HG03196 (cell line): ENCODE data around the gene KLRC3.
A peak's percentile ranks its signal among the peaks of the same experiment; 100 is the strongest.
"Not testable (repeated sequence)": the region's sequence is repeated elsewhere in the genome, so short reads cannot be mapped to it uniquely, and the experiment has no call there.

Experiments used
- ATAC-seq: cut with Tn5 transposase; IDR thresholded peaks from one replicate; pipeline ENCODE4 v1.9.1; 2021; ENCODE audit not compliant: unreplicated experiment

KLRC3 gene

DNA sequence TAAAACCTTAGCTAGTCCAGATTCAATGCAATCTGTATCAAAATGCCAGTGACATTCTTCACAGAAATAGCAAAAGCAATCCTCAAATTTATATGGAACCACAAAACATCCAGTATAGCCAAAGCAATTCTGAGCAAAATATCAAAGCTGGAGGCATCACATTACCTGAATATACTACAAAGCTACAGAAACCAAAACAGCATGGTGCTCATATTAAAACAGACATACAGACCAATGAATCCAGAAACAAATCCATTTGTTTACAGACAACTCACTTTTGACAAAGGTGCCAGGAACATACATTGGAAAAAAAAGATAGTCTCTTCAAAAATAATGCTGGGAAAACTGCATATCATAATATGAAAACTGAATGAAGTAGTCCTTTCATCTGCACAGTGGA is 15.6 kb downstream of the KLRC3 start:
- no peak for ATAC-seq

DNA sequence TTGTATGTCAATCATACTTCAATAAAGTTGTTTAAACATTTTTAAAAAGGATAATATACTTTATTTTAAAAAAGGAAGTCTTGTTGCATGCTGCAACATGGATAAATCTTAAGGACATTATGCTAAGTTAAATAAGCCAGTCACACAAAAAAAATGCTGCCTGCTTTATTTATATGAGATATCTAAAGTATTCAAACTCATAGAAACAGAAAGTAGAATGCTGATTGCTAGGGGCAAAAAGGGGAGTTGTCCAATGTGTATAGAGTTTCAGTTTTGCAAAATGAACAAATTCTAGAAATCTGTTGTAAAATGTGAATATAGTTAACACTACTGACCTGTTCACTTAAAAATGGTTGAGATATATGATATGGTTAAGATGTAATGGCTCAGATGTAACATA is 19.6 kb downstream of the KLRC3 start:
- no peak for ATAC-seq

DNA sequence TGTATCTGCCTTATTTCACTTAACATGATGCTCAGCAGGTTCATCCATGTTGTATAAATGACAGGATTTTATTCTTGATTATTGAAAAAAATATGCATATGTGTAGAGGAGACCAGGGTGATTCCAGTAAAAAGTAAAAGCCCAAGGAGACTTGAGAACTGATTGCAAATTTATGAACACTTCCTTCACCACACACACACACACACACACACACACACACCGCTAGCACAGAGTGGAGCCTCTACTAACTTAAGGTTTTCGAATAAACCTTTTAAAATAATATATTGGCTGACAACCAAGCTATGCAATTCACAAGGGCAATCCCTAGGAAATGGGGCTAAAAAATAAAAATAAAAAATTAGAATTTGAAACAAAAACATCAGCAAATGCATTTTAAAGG is 22.2 kb downstream of the KLRC3 start:
- no peak for ATAC-seq

DNA sequence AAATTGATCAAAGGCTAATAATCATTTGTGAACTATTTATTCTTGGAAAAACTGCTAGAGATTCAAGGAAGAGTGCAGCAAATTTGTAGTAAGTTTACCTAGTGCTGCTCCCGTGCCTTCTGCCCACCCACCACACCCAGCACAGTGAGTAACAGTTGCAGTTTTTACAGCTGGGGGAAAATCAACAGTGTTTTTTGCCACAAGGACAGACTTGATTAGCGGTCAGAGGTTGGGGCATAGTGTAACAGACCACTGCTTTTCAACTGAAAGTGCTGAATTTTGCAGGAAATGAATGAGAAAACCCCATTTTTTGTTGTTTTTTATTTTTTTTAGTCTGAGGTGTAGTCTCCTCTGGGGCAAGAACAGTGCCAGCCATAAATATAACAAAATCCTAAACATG is 23.1 kb downstream of the KLRC3 start:
- no peak for ATAC-seq

DNA sequence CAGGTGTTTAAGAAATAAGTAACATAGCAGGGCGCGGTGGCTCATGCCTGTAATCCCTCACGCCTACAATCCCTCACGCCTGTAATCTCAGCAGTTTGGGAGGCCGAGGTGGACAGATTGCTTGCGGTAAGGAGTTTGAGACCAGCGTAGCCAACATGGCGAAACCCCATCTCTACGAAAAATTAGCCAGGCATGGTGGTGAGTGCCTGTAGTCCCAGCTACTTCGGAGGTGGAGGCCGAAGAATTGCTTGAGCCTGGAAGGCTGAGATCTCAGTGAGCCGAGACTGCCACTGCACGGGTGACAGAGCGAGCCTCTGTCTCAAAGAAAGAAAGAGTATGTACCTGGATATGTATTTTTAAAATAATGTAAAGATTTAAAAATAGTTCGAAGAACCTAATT is 24.2 kb downstream of the KLRC3 start:
- ATAC-seq = not testable (repeated sequence)

DNA sequence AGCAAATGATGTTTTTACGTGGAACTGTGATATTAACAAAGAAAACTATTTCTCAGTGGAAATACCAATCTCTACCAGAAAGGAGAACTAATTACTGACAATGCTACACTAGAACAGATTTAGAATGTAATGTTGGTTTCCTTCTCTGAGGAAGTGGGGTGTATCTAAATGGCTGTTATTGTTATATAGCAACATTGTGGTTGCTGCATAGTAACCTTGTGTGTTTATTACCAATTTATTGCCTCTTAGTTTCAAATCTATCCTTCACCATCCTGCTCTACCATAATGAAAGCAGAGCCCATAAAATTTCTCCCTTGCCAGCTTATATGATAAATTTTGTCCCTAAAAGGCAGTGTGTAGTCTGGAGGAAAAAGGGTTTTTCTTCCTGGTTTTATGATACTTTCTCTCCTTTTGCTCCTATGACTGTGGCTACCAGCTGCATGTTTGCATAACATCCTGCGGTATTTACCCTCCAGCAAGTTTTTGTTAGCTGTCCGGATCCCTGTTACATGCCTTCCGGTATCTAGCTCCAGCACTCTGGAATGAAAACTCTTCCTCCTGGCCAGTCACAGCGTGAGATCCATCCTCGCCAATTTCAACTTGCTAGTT is 24.9 kb downstream of the KLRC3 start:
- peak; percentile 53 for ATAC-seq

DNA sequence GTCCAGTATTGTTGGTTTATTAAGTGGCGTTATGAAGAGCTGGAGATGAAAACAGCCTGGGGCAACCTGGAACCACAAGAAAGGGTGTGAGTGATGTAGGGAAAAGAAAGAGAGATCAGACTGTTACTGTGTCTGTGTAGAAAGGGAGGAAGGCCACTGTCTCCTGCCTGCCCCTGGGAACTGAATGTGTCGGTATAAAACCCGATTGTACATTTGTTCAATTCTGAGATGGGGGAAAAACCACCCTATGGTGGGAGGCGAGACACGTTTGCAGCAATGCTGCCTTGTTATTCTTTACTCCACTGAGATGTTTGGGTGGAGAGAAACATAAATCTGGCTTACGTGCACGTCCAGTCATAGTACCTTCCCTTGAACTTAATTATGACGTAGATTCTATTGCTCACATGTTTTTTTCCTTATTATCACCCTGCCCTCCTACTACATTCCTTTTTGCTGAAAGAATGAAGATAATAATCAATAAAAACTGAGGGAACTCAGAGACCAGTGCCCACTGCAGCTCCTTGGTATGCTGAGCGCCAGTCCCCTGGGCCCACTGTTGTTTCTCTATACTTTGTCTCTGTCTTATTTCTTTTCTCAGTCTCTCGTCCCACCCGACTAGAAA is 25.8 kb downstream of the KLRC3 start:
- ATAC-seq = not testable (repeated sequence)

DNA sequence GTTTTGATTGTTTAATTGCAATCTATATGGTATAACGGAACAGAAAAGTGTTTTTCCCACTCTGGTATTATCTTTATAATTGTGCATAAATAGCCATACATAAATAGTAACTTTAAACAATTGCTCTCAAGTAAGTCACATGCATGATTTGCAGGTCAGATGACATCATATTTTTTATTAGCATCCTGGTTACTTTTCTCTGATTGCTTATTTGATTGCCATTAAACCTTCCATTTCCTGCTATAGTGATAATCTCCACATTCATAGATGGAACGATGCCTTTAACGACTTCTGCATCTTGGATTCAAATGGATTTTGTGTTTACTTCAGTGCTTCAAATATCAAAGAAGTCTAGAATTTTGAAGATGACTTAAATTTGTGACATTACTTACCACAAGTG is 27.1 kb downstream of the KLRC3 start:
- ATAC-seq = no peak

DNA sequence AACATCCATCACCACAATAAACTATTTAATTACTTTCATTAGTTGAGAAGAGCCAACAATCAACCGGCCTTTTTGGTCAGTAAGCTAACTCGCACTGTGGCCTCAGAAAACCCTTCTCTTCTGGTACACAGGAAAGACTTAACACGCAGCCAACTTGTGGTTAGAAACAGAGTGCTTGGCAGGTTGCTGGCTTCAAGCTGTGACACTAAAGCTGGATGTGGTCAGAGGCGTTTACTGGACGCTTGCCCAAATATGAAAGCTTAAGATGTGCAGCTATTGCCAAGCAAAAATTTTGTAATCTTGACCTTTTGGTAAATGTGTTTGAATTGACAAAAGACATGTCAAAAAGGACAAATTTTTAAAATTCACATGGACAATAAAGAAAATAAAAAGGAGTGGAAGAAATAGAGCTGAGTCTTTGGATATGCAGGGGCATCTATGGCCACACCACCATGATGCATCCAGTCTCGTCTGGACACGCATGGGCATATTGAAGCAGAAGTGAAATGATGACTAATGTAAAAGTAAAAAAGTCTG is 27.9 kb downstream of the KLRC3 start:
- ATAC-seq = peak; percentile 63

DNA sequence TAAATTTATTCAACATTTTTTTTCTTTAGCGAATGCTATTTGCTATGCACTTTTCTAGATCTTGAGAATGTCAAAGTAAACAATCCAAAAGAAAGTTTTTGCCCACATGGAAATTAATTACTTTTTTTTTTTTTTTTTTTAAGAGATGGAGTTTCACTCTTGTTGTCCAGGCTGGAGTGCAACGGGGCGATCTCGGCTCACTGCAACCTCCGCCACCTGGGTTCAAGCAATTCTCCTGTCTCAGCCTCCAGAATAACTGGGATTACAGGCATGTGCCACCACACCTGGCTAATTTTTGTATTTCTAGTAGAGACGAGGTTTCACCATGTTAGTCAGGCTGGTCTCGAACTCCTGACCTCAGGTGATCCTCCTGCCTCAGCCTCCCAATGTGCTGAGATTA is 29.4 kb downstream of the KLRC3 start:
- ATAC-seq = not testable (repeated sequence)

DNA sequence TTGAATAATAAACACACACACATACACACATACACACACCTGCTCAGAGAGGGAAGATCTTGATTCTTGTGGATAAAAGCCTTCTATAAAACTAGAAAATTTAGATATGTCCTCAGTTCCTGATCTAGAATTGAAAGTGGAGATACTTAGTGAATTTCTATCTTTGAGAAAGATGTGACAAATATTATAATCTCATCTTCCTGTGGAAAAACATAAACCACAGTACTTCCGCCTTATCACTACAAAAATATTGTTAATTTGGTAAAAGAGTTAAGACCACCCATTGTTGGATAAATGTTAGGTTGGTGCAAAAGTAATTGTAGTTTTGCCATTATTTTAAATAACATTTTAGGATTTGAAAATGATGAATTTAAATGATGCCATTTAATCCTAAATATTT is 30.5 kb downstream of the KLRC3 start, which contains the start of gene KLRK1:
KLRK1 (minus strand) TSS at position 138 of the 400 bp plus-strand sequence. CDS start 1,231 bp downstream, outside the sequence.
- ATAC-seq = no peak

DNA sequence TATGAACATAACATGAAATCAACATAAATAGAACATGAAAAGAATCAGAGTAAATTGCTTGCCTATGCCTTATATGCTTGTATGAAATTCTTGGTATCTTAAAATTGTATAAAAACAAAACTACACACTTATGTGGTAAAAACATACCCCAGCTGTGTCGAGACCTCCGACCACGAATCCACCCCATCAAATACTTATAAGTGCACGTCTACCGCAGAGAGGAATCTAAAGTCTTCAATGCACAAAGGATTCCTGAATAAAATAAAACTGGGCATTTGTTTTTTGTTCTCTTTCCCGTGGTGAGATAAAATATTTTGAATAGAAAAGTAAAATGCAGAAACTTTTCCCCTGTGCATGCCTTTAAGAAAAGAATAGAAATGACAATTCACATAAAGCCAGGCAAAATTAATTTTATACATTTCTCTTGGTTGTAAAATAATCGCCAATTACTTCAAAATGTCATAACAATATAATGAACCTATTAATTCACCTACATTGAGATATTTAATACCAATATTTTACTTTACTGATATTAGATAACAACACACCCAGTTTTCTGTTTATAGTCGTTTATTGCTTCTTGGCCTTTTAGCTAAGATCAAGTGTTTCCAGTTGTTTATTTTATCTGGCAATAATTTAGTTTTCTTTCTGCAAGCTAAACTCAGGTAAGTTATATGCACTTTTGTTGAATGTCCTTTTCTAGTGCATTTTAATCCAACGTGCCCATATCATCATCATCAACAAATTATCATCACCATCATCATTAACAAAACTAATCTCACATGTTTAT is 31.6 kb downstream of the KLRC3 start:
- ATAC-seq = no peak

DNA sequence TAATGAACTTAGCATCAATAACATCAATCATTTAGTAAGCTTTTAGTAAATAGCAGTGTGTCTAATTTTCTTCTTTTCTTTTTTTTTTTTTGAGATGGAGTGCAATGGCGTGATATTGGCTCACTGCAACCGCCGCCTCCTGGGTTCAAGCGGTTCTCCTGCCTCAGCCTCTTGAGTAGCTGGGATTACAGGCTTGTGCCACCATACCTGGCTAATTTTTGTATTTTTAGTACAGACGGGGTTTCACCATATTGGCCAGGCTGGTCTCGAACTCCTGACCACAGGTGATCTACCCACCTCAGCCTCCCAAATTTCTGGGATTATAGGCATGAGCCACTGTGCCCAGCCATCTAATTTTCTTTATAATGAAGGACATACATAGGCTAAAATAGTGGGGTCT is 32.9 kb downstream of the KLRC3 start:
- ATAC-seq = not testable (repeated sequence)

DNA sequence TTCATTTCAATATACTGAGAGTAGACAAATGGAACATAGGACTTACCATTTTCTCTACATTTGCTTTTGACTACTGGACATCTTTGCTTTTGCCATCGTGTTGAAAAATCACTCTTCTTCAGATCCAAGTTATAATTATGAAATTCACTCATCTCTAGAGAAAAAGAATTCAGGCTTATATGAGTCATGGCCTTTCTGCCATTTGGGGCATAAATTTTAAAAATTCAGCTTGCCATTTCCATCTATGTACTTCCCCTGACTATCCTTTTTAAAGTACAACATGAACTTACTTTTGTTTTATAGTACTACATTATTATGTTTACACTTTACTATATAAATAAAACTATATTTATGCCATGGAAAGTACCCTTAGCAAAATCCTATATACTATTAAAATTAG is 33.5 kb downstream of the KLRC3 start:
- no peak for ATAC-seq

DNA sequence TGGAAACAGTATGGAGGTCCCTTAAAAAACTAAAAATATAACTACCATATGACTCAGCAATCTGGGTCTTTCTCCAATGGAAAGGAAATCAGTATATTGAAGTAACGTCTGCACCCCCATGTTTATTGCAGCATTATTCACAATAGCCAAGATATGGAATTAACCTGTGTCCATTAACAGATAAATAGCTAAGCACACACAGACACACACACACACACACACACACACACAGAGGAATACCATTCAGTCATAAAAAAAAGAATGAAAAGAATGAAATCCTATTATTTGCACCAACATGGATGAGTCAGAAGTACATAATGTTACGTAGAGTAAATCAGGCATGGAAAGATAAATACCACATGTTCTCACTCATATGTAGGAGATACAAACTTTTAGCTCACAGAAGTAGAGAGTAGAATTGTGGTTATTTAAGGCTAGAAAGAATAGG is 35.2 kb downstream of the KLRC3 start:
- ATAC-seq = no peak

DNA sequence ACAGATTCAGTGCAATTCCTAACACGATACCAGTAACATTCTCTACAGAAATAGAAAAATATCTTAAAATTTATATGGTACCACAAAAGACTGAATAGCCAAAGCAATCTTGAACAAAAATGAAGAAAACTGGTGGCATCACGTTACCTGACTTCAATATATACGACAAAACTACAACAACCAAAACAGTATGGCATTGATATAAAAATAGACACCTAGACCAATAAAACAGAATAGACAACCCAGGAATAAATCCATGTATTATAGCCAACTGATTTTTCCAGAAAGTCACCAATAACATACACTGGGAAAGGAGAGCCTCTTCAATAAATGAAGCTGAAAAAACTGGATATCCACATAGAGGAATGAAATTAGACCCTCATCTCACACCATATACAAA is 36.2 kb downstream of the KLRC3 start:
- ATAC-seq = no peak

DNA sequence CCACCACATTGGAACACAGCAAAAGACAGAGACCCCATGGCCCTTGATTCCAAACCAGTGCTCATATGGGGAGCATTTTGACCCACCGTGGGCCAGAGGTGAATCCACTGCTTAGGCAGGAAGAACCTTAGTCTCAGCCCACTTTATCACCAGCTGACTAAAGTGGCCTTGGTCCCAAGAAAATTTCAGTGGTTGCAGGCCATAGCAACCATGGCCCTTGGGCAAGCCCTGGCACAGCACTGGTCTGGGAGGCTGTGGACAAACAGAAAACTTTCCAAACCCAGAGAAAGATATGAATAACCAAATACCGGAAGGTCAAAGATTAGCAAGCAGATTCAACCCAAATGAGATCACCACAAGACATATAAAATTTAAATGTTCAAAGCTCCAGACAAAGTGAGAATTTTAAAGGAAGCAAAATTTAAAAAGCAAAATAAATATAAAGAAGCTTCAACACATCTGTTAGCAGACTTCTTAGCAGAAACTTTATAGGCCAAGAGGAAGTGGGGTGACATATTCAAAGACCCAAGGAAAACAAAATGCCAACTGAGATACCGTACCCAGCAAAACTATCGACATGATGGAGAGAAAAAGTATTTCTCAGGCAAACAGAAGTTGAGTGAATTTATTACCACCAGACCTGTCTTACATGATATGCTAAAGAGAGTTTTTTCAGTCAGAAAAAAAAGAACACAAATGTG is 38.3 kb downstream of the KLRC3 start:
- ATAC-seq = no peak

DNA sequence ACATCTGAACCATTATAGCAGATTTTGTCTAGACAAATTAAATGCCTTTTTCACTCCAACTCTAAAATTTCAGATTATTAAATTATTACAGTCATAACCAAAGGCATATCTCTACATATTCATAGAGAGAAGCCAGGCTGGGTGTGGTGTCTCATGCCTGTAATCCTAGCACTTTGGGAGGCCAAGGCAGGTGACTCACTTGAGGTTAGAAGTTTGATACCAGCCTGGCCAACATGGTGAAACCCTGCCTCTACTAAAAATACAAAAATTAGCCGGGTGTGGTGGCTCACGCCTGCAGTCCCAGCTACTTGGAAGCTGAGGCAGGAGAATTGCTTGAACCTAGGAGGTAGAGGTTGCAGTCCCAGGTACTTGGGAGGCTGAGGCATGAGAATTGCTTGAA is 41.7 kb downstream of the KLRC3 start:
- ATAC-seq = not testable (repeated sequence)

DNA sequence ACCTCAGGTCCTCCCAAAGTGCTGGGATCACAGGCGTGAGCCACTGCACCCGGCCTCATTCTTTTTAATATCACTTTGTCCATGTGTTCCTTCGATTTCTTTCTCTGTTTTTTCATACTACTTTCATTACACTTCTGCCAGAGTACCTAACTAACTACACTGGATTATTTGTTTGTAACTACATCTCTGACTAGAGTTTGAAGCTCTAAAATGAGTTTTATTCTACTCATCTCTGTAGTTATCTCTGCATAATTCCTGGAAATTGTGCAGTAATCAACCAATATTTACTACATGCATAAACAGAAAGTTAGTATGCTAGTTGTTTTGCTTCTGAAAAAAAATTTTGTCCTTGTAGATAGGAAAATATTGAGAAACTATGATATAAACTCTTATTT is 45.8 kb downstream of the KLRC3 start:
- ATAC-seq = no peak

DNA sequence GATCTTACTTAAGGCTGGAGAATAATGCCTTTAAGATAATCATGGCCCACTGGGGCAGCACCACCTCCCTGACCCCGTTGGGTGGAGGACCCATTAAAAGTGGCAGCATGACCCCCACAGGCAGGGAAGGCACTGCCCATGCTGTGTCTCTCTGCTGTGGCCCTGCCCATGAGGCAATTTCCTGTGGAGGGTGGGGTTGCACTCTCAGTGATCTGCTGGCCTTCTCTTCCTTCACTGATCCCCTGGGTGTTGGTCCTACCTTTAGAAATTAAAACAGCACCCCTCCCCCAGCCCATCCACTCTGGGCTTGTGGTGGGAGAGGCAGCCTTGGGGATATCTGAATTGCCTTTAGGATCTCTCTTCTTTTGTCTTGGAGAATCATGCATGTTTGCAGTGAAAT is 47.8 kb downstream of the KLRC3 start:
- no peak for ATAC-seq

DNA sequence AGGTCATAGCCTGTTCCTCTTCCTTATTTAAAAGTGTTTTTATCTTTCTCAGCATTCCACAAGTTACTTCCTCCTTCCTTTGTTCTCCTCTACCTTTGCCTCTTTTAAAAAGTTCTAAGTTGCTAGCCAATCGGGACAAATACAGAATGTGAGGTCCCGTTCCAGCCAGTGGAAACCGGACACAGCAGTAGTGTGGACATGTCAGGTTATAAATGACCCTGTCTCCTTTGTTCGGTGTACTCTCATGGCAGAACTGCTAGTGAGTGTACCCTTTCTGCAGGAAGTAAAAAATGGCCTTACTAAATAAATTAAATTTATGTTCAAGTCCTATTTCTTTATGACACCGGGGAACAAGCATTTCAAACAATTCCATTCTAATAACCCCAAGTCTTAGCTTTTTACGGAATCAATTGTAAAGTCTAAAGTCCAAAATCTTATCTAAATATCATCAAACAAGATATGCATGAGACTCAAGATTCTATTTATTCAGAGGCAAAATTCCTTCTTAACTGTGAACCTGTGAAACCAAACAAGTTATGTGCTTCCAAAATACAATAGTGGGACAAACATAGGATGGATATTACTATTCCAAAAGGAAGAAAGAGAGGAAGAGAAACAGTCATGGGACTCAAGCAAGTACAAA is 48.4 kb downstream of the KLRC3 start:
- not testable (repeated sequence) for ATAC-seq
